NCI-H510A treated with DMSO at 0.1 percent for 48 hours (cell line): ENCODE measurements around the gene LALBA.
"Not testable (repeated sequence)": the region's sequence is repeated elsewhere in the genome, so short reads cannot be mapped to it uniquely, and the experiment has no call there.

Experiments
- DNase-seq: peaks from one replicate; lab custom pipeline; 2025; lab: John Stamatoyannopoulos, UW

Gene LALBA

GRCh38 chr12:48527891-48528670 is 41.8 kb downstream of the LALBA start:
- DNase-seq = no peak

- DNase-seq = no peak
These were observed 44.5 kb downstream of the LALBA start, which contains the start of gene OR8S1 for GRCh38 chr12:48525332-48525731. TSS of gene OR8S1 (plus strand) at chr12:48525632. CDS start at chr12:48525632, 0 bp downstream.

- DNase-seq = not testable (repeated sequence)
These were observed 49.5 kb downstream of the LALBA start for GRCh38 chr12:48520381-48520780.
